ENCODE data around the gene TMPRSS15.
"Not testable (repeated sequence)": the region's sequence is repeated elsewhere in the genome, so short reads cannot be mapped to it uniquely, and the experiment has no call there.

The TMPRSS15 gene

DNA sequence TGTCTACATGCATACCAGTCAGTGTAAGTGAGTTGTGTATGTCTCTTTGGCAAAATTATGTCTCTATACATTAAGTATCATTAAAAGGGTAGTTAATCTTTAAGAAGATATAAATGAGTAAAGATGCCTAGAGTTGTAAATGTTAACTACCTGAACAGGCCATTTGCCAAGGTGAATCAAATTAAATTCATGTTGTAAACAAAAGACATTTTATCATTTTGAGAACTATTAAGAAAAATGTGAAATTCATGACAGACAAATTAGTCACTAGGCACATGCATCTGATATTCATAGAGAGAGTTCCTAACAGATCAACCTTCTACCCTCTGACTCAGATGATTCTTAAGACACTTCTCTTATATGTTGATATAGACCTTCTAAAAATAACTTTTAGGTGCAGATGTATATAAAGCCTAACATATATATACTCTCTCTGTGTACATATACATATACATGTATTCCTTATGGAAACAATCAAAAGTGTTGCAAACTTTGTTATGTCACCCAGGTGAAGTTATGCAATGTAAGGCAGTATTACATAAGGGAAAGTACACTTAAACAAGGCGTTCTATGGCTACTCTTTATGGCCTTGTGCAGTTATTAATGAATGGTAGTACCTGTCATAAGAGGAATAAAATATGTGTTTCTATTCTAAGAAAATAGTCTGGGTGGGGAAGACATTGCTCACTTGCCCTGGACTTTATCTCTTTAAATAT, at the start of gene TMPRSS15:
Gene TMPRSS15, minus strand, starts transcription at position 51 of the 716 bp plus-strand sequence. CDS start 163 bp downstream, outside the sequence.
- DNase-seq (ENCODE audit: low spot score) = no peak

DNA sequence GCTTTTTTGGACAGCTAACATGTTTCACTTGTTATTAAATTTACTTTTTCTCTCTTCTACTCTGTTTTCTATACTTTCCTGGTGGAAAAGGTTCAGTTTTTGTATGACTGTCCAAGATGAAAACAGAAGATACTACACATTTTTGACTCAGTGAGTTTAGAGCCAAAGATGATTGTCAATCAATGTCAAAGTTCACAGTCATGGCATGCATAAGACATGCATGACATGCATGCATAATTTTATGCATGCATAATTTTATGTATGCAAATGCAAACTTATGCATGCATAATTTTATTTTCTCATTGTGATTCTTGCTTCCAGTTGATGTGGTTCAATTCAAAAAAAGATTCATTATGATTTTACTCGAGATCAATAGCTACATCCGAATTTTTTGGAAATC, 48.1 kb upstream of the TMPRSS15 start:
- no peak for DNase-seq (ENCODE audit: low spot score)

GRCh38 chr21:18449605-18450550, 46.3 kb upstream of the TMPRSS15 start:
- DNase-seq (ENCODE audit: low spot score) = peak; percentile 1

DNA sequence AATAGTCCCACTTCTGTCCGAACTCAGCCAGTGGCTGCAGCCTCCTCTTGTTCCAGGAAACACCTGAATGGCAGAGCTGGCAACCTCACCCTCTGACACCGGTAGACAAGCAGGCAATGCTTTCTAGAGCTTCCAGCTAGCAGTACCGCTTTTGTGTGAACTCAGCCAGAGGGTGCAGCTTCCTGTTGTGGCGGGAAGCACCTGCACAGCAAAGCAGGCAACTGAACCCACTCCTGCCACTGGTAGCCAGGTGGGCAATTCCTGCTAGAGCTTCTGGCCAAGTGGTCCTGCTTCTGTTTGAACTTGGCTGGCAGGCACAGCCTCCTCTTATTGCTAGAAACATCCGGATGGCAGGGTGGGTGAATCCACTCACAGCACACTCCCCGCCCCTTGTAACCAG, 40.1 kb upstream of the TMPRSS15 start:
- no peak for DNase-seq (ENCODE audit: low spot score)

GRCh38 chr21:18443085-18443484, 39.5 kb upstream of the TMPRSS15 start:
- DNase-seq (ENCODE audit: low spot score) = no peak

DNA sequence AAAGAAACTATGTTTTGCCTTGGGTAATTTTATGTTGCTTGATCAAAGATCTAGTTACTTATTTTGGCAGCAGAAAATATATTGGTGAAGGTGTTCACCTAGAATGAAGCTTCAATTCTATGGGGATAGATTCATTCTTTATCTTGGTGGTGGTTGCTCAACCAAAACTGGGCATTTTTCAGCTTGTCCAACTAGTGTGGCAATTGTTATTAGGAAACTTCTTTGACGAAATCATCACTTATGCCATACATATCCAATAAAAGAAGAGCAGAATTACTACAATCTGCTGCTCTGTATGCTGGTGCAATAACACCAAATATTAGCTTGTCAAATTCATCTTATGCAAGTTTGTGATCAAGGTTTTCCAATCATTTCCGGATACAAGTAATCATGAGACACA, 26.8 kb upstream of the TMPRSS15 start:
- DNase-seq (ENCODE audit: low spot score) = no peak

- no peak for DNase-seq (ENCODE audit: low spot score)
These were observed 20.7 kb upstream of the TMPRSS15 start for GRCh38 chr21:18424276-18424675.

DNA sequence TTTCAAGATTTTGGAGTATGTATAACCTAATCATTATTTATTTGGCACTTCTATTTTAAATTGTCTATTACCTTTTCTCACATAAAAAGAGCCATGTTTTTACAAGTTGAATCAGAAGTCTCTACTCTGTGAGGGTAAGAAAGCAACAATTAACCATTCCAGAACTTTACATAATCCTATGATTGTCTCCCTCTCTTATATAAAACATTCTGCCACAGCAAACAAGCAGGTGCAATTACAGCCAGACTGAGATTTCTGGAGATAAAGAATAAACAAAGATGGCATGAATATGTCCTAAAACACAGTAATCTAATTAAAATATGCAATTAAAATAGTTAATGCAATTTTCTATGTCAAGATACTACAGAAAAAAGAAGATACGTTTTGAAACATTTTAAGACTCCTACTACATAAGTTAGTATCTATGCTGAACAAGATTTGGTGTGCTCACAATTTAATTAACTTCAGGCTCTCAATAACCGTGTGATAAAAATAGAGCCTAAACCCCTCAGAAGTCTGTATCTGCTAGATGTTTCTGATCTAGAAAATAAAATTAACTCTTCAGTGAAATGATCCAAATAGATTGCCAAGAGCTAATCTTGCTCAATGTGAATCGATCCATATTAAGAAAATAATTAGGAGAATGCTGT, 13.7 kb upstream of the TMPRSS15 start:
- DNase-seq (ENCODE audit: low spot score) = no peak

- DNase-seq (ENCODE audit: low spot score) = no peak
These were observed 8.0 kb upstream of the TMPRSS15 start for GRCh38 chr21:18411565-18411964.

- no peak for DNase-seq (ENCODE audit: low spot score)
These were observed 6.0 kb upstream of the TMPRSS15 start for GRCh38 chr21:18409579-18409978.

DNA sequence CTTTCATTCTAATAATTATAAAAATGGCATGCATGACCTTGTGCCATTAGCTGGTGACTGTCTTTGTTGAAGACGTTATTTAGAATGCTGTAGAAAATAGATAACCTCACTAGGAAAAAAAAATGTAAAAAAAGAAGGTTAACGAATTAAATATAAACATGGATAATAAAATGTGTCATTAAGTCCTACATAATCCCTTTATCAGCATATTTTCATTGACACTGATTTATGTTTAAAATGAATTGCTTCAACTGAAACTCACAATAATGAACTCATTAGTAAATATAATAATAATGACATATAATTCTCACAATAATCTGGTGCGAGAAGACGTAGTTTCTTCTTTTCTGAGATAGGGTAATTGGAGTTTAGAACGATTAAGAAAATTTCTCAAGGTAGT, 4.7 kb downstream of the TMPRSS15 start:
- no peak for DNase-seq (ENCODE audit: low spot score)

DNA sequence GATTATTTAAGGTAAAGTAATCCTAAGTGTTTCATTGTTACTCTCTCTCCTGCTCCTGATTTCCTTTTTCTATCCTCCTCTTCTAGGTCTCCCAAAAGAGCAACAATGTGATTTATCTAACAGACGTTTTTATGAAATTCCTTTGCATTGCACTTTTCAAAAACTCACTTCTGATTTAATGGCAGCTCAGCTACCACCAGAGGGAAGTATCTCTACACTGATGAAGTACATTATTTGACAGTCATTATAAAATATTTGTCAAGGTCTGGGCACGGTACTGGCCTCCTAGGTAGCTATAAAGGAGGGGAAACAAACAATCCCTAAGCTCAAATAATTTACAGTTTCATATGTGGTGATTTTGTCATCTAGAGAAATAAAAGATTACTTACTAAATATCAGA, 15.6 kb downstream of the TMPRSS15 start:
- DNase-seq (ENCODE audit: low spot score) = peak; percentile 2

DNA sequence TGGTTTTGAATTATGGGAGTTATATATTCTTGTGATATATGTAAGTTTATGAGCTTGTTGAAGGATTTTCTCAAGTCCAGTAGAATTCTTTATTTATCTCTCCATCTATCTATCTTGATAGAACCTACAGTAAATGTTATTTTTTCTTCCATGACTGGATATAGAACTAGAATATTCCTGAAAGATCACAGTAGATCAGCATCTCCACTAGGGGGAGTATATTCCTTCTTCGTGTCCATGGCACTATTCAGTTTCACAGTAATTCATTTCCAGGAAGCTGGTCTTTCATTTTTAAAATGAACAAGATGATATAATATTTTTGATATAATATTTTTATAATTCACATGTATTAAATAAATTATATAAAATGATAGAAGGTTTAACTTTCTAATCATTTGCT, 18.8 kb downstream of the TMPRSS15 start:
- peak; percentile 65 for DNase-seq (ENCODE audit: low spot score)

DNA sequence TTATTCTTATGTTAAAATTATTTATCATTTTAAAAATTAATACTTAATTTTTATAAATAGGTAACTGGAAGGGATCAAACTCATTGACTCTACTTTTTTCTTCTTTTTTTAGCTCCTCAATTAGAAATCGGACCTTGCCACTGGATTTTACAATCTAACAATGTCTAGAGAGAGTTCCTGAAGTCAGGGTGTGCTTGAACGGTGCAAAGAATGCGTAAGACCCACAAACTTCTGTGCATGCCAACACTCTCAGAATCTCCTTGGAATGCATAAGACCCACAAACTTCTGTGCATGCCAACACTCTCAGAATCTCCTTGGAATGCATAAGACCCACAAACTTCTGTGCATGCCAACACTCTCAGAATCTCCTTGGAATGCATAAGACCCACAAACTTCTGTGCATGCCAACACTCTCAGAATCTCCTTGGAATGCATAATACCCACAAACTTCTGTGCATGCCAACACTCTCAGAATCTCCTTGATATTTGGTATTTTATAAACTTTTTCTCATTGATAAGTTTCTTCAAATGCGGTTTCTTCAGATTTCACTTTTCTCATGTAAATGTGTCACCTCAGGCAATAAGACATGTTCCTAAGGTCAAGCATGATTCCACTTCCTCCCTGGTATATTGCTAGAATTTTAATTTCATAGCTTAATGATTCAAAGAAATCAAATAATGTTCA, 20.5 kb downstream of the TMPRSS15 start:
- DNase-seq (ENCODE audit: low spot score) = not testable (repeated sequence)

DNA sequence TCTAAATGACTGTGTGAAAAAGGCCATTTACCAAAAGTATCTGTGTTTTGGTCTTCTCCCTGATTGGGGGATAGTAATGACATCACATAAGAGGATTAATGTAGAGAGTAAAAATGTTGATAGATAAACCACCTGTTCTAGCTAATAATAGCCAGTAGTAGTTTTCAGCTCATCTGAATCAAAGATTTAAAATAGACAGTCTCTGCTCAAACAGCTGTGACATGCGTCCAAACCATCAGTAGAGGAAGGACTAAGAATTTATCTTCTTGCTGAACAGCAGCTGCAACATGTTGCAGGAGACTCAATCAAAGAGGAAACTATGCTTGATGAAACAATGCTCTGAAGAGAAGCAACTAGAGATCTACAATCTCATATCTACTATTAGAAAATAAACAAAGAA, 21.4 kb downstream of the TMPRSS15 start:
- no peak for DNase-seq (ENCODE audit: low spot score)

DNA sequence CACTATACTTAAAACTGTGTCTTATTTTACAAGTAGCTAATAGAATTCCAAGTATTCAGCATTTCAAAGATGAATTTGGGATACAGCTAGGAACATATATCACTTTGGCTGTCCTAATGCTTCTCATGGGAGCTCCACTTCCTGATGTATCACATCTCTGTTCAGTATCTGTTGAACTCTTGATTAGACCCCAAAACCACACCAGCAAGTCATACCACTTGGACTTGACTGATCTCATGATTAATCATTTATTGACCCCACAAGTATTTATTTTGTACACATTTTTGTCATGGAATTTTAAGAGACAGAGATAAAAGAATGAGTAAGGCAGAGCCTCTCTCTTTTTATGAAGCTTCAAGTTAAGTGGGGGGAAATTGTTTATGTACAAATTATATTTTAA, 30.0 kb downstream of the TMPRSS15 start:
- no peak for DNase-seq (ENCODE audit: low spot score)

DNA sequence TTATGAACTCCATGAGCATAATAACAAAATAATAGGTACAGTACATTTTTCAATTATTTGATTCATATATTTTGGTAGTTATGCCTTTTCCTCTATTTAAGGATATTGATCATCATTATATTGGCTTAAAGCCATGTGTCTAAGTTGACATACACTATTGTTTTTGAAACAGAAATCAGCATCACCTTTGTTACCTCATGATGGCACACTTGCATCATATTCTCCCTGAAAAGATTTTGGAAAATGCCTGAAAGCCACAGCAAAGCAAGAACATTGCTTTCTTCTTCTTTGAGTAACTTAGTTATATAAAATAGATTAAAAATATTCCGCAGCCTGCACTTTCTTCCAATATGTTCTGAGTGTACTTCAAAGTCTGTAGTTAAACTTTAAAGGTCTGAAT, 33.3 kb downstream of the TMPRSS15 start:
- no peak for DNase-seq (ENCODE audit: low spot score)

DNA sequence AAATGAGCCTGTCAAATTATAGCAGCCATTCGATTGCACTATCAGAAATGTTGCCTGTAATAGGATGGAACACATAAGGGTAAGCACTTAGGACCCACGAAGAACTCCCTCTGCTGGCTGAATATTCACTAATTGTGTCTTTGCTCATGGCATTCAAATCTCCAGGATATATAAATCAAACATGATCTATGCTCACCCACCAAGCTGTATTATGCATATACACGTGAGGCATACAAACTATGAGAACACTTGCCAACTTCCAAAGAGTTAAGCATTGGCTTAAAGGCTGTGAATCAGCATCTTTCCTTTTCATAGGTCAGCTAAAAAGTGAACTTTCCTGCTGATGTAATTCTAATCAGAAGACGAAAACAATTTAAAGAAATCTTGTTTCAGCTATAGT, 34.5 kb downstream of the TMPRSS15 start:
- peak; percentile 61 for DNase-seq (ENCODE audit: low spot score)

DNA sequence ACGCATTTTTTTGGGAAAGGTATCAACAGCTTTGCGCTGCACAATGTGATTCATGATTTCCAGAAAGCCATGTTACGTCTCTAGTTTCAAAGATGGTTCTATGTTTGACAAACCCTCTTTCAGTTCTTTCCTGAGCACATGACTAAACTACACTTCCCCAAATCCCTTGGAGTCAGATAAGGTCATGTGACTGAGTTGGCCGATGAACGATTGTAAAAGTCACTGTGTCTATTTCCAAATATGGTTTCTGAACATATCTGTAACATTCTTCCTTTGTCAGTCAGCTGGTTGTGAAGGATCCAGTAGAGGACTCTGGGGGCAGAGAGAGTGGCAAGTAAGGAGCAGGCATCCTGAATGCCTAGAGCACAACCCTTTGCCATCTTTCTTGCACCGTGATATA, 35.4 kb downstream of the TMPRSS15 start:
- peak; percentile 28 for DNase-seq (ENCODE audit: low spot score)

DNA sequence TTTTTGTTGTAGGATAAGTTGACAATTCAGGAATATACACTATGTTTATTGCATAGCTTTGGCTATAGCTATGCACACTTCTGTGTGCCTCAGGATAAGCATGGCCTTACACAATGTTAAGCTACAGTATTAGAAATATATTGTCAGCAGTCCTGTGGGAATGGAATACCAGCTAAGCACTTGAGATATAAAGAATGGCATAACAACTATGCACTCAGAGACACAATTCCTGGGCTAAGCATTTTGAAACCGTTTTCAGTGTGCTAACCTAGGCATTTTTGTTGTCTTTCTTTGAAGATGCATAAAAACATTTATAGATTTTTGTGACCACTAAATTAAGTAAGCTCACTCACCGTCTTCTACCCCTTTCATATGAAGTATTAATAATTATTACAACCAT, 46.8 kb downstream of the TMPRSS15 start:
- no peak for DNase-seq (ENCODE audit: low spot score)

DNA sequence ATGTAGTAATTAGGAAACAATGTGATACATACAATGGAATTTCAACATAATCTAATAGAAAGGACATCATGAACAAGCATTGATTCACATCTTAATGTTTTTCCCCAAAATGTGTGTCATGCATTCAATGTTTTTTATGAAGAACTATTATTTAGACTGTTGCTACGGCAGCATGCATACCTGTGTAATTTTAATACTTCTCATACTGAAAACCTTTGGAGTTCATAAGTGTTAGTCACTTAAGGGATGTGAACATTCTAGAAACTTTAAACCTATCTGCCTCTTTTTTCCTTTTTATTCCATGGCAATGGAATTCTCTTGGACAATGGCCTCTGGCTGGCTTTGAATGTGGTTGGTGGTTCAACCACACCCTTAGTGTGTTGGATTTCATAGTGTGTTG, 48.6 kb downstream of the TMPRSS15 start:
- DNase-seq (ENCODE audit: low spot score) = no peak

GRCh38 chr21:18350216-18350615, 53.4 kb downstream of the TMPRSS15 start:
- no peak for DNase-seq (ENCODE audit: low spot score)
